Measurements from ENCODE around the gene NRXN3.

The NRXN3 gene

DNA sequence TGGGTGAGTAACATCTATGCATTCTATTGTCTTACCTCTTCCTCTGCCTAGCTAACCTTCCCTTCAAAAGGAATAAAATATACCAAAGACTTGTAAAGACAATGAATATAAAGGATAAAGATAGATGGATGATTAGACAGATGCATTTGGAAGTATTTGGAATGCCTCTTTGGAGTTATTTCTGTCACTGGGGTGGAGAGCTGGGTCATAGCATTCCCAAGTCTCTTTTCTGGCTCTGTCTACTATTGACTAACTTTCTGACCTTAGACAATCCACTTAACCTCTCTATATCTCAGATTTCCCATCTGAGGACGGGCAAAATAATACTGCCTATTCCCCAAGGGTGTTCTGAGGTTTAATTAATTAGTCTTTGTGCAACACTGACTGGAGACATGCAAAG lies 1523.8 kb downstream of the NRXN3 start:
- Histone ChIP-seq H2AFZ (ENCODE audit: low read length) (no peak overlapping the region), H3K9me2 (ENCODE audit: low read depth, low read length) (no peaks in the 10 kb centered on the region), H3K9ac (ENCODE audit: low read length) (no peak overlapping the region), H3K27me3 (ENCODE audit: insufficient read depth, low read length) (no peaks in the 10 kb centered on the region), H3K36me3 (ENCODE audit: insufficient read depth, low read length) (no peaks in the 10 kb centered on the region), H3K27ac (ENCODE audit: low read depth, low read length, poor library complexity, severe bottlenecking) (no peak overlapping the region), H3K79me2 (ENCODE audit: insufficient read depth, low read length) (no peaks in the 10 kb centered on the region), H3K4me1 (ENCODE audit: insufficient read depth, low read length, severe bottlenecking) (no peaks in the 10 kb centered on the region), H3K9me3 (ENCODE audit: low read length) (no peaks in the 10 kb centered on the region), H3K4me2 (ENCODE audit: low read length) (no peak overlapping the region), H3F3A (ENCODE audit: insufficient read depth, low read length) (no peaks in the 10 kb centered on the region), H3K4me3 (ENCODE audit: low read depth, low read length, poor library complexity, severe bottlenecking) (no peak overlapping the region), H4K20me1 (ENCODE audit: insufficient read depth, low read length) (no peaks in the 10 kb centered on the region)
- TF ChIP-seq EZH2 (IDR thresholded peaks at IDR 0.05; ENCODE audit: borderline replicate concordance, low read length), result no peak

DNA sequence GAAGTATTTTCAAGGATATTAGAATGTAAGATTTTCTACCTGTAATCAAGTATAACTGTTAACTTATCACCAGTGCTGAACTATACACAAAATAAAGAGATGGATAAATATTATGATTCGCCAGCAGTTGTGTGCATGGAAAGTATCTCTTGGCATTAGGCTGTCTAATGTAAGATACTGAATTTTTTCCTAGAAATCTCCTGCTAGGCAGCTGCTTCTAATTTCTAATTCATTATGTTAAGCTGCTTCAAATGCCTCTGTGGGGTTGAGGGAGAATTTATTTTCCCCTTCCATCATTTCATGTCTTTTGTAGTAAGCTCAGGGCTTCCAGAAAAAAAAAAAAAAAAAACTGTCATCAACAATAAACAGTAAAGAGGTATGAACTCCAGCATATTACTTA lies 1525.1 kb downstream of the NRXN3 start:
- no peak overlapping the region for H2AFZ ChIP-seq (ENCODE audit: low read length)
- TF ChIP-seq, protein P1, sequence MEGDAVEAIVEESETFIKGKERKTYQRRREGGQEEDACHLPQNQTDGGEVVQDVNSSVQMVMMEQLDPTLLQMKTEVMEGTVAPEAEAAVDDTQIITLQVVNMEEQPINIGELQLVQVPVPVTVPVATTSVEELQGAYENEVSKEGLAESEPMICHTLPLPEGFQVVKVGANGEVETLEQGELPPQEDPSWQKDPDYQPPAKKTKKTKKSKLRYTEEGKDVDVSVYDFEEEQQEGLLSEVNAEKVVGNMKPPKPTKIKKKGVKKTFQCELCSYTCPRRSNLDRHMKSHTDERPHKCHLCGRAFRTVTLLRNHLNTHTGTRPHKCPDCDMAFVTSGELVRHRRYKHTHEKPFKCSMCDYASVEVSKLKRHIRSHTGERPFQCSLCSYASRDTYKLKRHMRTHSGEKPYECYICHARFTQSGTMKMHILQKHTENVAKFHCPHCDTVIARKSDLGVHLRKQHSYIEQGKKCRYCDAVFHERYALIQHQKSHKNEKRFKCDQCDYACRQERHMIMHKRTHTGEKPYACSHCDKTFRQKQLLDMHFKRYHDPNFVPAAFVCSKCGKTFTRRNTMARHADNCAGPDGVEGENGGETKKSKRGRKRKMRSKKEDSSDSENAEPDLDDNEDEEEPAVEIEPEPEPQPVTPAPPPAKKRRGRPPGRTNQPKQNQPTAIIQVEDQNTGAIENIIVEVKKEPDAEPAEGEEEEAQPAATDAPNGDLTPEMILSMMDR (IDR thresholded peaks at IDR 0.05; ENCODE audit: low read length), result no peak
- no peak for TF ChIP-seq EZH2 (IDR thresholded peaks at IDR 0.05; ENCODE audit: borderline replicate concordance, low read length)
- no peaks in the 10 kb centered on the region for H3K4me1 ChIP-seq (ENCODE audit: insufficient read depth, low read length, severe bottlenecking)
- no peak overlapping the region for H3K9ac ChIP-seq (ENCODE audit: low read length)
- no peak overlapping the region for H3K4me3 ChIP-seq (ENCODE audit: low read depth, low read length, poor library complexity, severe bottlenecking)
- no peaks in the 10 kb centered on the region for H3F3A ChIP-seq (ENCODE audit: insufficient read depth, low read length)
- no peak overlapping the region for H3K27ac ChIP-seq (ENCODE audit: low read depth, low read length, poor library complexity, severe bottlenecking)
- H4K20me1 ChIP-seq (ENCODE audit: insufficient read depth, low read length), result no peaks in the 10 kb centered on the region
- H3K9me3 ChIP-seq (ENCODE audit: low read length), result no peaks in the 10 kb centered on the region
- no peaks in the 10 kb centered on the region for H3K79me2 ChIP-seq (ENCODE audit: insufficient read depth, low read length)
- H3K36me3 ChIP-seq (ENCODE audit: insufficient read depth, low read length), result no peaks in the 10 kb centered on the region
- no peaks in the 10 kb centered on the region for H3K27me3 ChIP-seq (ENCODE audit: insufficient read depth, low read length)
- H3K9me2 ChIP-seq (ENCODE audit: low read depth, low read length), result no peaks in the 10 kb centered on the region
- H3K4me2 ChIP-seq (ENCODE audit: low read length), result no peak overlapping the region

DNA sequence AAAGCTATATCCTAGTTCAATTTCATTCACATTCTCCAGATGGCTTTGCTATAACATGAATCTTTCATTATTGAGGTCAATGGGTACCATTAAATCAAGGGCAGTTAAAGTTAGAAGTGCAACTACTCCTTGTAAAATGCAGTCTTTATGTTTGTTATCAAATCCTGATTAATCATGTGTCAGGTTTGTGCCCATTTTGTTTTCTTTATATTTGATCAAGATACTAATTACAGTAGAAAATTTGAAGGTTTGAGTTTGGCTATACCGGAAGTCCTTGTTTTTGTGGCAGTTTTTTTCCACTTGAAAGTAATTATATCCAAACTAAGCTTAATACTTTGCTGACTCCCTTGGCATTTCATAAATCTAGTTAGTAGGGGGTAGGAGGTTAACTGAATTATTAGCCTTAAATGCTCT lies 1528.1 kb downstream of the NRXN3 start:
- H3K9ac ChIP-seq (ENCODE audit: low read length), result no peak overlapping the region
- TF ChIP-seq, protein P1 (IDR thresholded peaks at IDR 0.05; ENCODE audit: low read length), result no peak
- TF ChIP-seq EZH2 (IDR thresholded peaks at IDR 0.05; ENCODE audit: borderline replicate concordance, low read length), result no peak
- no peak overlapping the region for H3K27ac ChIP-seq (ENCODE audit: low read depth, low read length, poor library complexity, severe bottlenecking)
- H3K27me3 ChIP-seq (ENCODE audit: insufficient read depth, low read length), result no peaks in the 10 kb centered on the region
- H2AFZ ChIP-seq (ENCODE audit: low read length), result no peak overlapping the region
- no peaks in the 10 kb centered on the region for H3F3A ChIP-seq (ENCODE audit: insufficient read depth, low read length)
- no peaks in the 10 kb centered on the region for H3K4me1 ChIP-seq (ENCODE audit: insufficient read depth, low read length, severe bottlenecking)
- H3K4me3 ChIP-seq (ENCODE audit: low read depth, low read length, poor library complexity, severe bottlenecking), result no peak overlapping the region
- H3K36me3 ChIP-seq (ENCODE audit: insufficient read depth, low read length), result no peaks in the 10 kb centered on the region
- H3K4me2 ChIP-seq (ENCODE audit: low read length), result no peak overlapping the region
- no peaks in the 10 kb centered on the region for H3K79me2 ChIP-seq (ENCODE audit: insufficient read depth, low read length)
- H4K20me1 ChIP-seq (ENCODE audit: insufficient read depth, low read length), result no peaks in the 10 kb centered on the region
- H3K9me2 ChIP-seq (ENCODE audit: low read depth, low read length), result no peaks in the 10 kb centered on the region
- H3K9me3 ChIP-seq (ENCODE audit: low read length), result no peaks in the 10 kb centered on the region

DNA sequence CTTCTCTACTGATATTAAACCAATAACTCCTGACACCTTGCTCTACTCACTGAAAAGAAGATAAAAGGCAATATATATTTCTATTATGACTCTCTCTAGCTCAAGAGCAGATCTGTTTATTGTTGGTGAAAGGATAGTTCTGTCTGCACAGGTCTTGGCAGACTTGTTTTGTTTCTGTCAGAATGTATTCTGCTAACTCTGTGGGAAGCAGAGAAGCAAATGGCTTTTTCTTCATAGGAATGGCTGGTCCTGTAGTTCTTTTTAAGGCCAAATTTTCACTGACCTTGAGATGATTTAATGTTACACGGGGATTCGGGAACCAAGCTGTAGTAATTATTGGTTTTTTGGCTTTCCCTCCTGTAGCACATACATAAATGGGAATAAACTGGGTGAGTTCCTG lies 1529.0 kb downstream of the NRXN3 start:
- Histone ChIP-seq H3K4me1 (ENCODE audit: insufficient read depth, low read length, severe bottlenecking) (no peaks in the 10 kb centered on the region), H3K36me3 (ENCODE audit: insufficient read depth, low read length) (no peaks in the 10 kb centered on the region), H3K4me2 (ENCODE audit: low read length) (no peak overlapping the region), H3F3A (ENCODE audit: insufficient read depth, low read length) (no peaks in the 10 kb centered on the region), H3K27ac (ENCODE audit: low read depth, low read length, poor library complexity, severe bottlenecking) (no peak overlapping the region), H4K20me1 (ENCODE audit: insufficient read depth, low read length) (no peaks in the 10 kb centered on the region), H3K9me3 (ENCODE audit: low read length) (no peaks in the 10 kb centered on the region), H3K9me2 (ENCODE audit: low read depth, low read length) (no peaks in the 10 kb centered on the region), H3K79me2 (ENCODE audit: insufficient read depth, low read length) (no peaks in the 10 kb centered on the region), H2AFZ (ENCODE audit: low read length) (no peak overlapping the region), H3K4me3 (ENCODE audit: low read depth, low read length, poor library complexity, severe bottlenecking) (no peak overlapping the region), H3K9ac (ENCODE audit: low read length) (no peak overlapping the region), H3K27me3 (ENCODE audit: insufficient read depth, low read length) (no peaks in the 10 kb centered on the region)
- TF ChIP-seq, protein P1 (IDR thresholded peaks at IDR 0.05; ENCODE audit: low read length), result no peak
- no peak for TF ChIP-seq EZH2 (IDR thresholded peaks at IDR 0.05; ENCODE audit: borderline replicate concordance, low read length)

All from OCI-LY1 (cell line).